A673 (cell line): ENCODE data around the gene C1QTNF9. TPM values are rescaled to one million over a fixed set of nuclear protein-coding genes. Genes with fewer than 3 reads are reported as not detected.
"Not testable (repeated sequence)": the region's sequence is repeated elsewhere in the genome, so short reads cannot be mapped to it uniquely, and the experiment has no call there.

ENCODE experiments used
- BruUV-seq: library from RNA; stranded (reverse); fragments of 400-500 nt; replicated peaks from 2 replicates; lab custom pipeline; 2021; lab: Mats Ljungman, UMichigan
- CTCF ChIA-PET: fragments of 300-600 bp; sonication (Branson Sonifier 250); formaldehyde crosslinking; loops from one replicate; lab custom pipeline; 2022; ENCODE audit warnings: antibody characterized with exemption; lab: Charles Lee
- POLR2A ChIA-PET: fragments of 300-600 bp; sonication (Branson Sonifier 250); formaldehyde crosslinking; loops from one replicate; lab custom pipeline; 2022; ENCODE audit warnings: antibody characterized with exemption; ENCODE audit not compliant: low non-redundant PET; lab: Charles Lee
- DNase-seq: peaks from one replicate; pipeline ENCODE4 v3.0.0-alpha.2; 2015; ENCODE audit warnings: low spot score
- H3K27ac ChIP-seq: fragments of 200-600 bp; sonication (generic); 2 replicates; pipeline ENCODE4 v1.5.1; 2016; ENCODE audit warnings: mixed run types, low read depth, mild to moderate bottlenecking, mixed read lengths, antibody characterized with exemption, low read length; ENCODE audit not compliant: poor library complexity, severe bottlenecking
- H3K27me3 ChIP-seq: fragments of 200-600 bp; sonication (generic); replicated peaks from 2 replicates; pipeline ENCODE4 v1.6.1; 2017; ENCODE audit warnings: mixed run types, low read depth, mild to moderate bottlenecking, mixed read lengths, antibody characterized with exemption, low read length; ENCODE audit not compliant: insufficient read depth, poor library complexity
- H3K36me3 ChIP-seq: fragments of 200-600 bp; sonication (generic); 2 replicates; pipeline ENCODE4 v1.6.1; 2016; ENCODE audit warnings: mixed run types, mild to moderate bottlenecking, mixed read lengths, antibody characterized with exemption, low read length; ENCODE audit not compliant: insufficient read depth, poor library complexity, severe bottlenecking
- H3K4me1 ChIP-seq: fragments of 200-600 bp; sonication (generic); 2 replicates; pipeline ENCODE4 v1.6.1; 2017; ENCODE audit warnings: mixed run types, mild to moderate bottlenecking, mixed read lengths, antibody characterized with exemption, low read length; ENCODE audit not compliant: insufficient read depth, poor library complexity, severe bottlenecking
- H3K4me3 ChIP-seq: fragments of 200-600 bp; sonication (generic); 2 replicates; pipeline ENCODE4 v1.5.1; 2016; ENCODE audit warnings: low read depth, mixed run types, mild to moderate bottlenecking, mixed read lengths, low read length; ENCODE audit not compliant: poor library complexity, severe bottlenecking
- H3K9me3 ChIP-seq: fragments of 200-600 bp; sonication (generic); 2 replicates; pipeline ENCODE4 v1.6.1; 2016; ENCODE audit warnings: mixed run types, low read depth, mild to moderate bottlenecking, mixed read lengths, antibody characterized with exemption, low read length; ENCODE audit not compliant: poor library complexity, severe bottlenecking
- EZH2 ChIP-seq: fragments of 200-600 bp; sonication (generic); IDR thresholded peaks from 2 replicates; pipeline ENCODE4 v1.6.1; 2017; ENCODE audit warnings: borderline replicate concordance, low read depth, mild to moderate bottlenecking, mixed read lengths, antibody characterized with exemption, low read length; ENCODE audit not compliant: poor library complexity, severe bottlenecking
- intact Hi-C: fragments of 100-400 bp; cut with micrococcal nuclease; formaldehyde crosslinking; loops from one replicate; pipeline ENCODE4 v1.10.0; 2022; ENCODE audit not compliant: unreplicated experiment
- total RNA-seq: library from RNA; stranded (reverse); gene quantifications from 2 replicates; pipeline ENCODE4 v1.2.3, GENCODE V29; 2021
- TF ChIP-seq, protein P1 (sequence below): fragments of 300-800, 200-600 bp; sonication (generic); conservative IDR thresholded peaks from 2 replicates; pipeline ENCODE4 v1.5.1; 2017; ENCODE audit warnings: low read depth, mild to moderate bottlenecking, antibody characterized with exemption, low read length, moderate library complexity, mixed read lengths

C1QTNF9 gene
- total RNA-seq, 1 experiment from 2014 or later = 0.34 TPM

GRCh38 chr13:24357756-24358155 is 48.4 kb downstream of the C1QTNF9 start:
- BruUV-seq = no TSS peak
- TF ChIP-seq, protein P1, sequence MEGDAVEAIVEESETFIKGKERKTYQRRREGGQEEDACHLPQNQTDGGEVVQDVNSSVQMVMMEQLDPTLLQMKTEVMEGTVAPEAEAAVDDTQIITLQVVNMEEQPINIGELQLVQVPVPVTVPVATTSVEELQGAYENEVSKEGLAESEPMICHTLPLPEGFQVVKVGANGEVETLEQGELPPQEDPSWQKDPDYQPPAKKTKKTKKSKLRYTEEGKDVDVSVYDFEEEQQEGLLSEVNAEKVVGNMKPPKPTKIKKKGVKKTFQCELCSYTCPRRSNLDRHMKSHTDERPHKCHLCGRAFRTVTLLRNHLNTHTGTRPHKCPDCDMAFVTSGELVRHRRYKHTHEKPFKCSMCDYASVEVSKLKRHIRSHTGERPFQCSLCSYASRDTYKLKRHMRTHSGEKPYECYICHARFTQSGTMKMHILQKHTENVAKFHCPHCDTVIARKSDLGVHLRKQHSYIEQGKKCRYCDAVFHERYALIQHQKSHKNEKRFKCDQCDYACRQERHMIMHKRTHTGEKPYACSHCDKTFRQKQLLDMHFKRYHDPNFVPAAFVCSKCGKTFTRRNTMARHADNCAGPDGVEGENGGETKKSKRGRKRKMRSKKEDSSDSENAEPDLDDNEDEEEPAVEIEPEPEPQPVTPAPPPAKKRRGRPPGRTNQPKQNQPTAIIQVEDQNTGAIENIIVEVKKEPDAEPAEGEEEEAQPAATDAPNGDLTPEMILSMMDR = no peak
- TF ChIP-seq EZH2 = no peak
- Histone ChIP-seq H3K27me3 (no peaks in the 10 kb centered on the region), H3K4me1 (no peaks in the 10 kb centered on the region), H3K36me3 (no peaks in the 10 kb centered on the region), H3K27ac (no peak overlapping the region), H3K9me3 (no peaks in the 10 kb centered on the region), H3K4me3 (no peak overlapping the region)
- ChIA-PET POLR2A (no interaction called here), CTCF (no interaction called here)
- intact Hi-C loops = no loop called here
- DNase-seq = no peak

GRCh38 chr13:24358836-24359235 is 49.5 kb downstream of the C1QTNF9 start:
- POLR2A ChIA-PET, CTCF ChIA-PET, H3K9me3 ChIP-seq, H3K36me3 ChIP-seq, intact Hi-C loops, DNase-seq, H3K27ac ChIP-seq, BruUV-seq, H3K4me3 ChIP-seq, H3K27me3 ChIP-seq, H3K4me1 ChIP-seq: not testable (repeated sequence)

DNA sequence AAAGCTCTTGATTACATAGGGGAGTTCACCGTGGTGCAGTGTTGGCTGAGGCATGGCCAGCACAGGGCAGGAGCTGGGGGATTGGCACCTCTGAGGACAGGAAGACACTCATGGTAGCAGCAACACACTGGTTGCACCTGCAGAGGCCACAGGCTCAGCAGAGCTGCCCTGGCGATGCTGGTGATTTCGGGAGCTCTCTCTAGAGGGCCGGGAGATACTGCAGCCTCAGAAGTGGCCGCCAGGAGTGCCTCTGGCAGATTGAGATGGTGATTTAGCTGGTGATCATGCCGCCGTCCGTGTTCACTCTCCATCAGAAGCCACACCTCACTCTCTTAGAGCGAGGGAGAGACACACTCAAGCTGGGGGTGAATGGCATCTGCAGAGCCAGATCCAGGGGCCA is 49.9 kb downstream of the C1QTNF9 start:
- H3K9me3 ChIP-seq, H3K4me1 ChIP-seq, H3K4me3 ChIP-seq, H3K27ac ChIP-seq, intact Hi-C loops, DNase-seq, POLR2A ChIA-PET, CTCF ChIA-PET, H3K27me3 ChIP-seq, H3K36me3 ChIP-seq, BruUV-seq: not testable (repeated sequence)

DNA sequence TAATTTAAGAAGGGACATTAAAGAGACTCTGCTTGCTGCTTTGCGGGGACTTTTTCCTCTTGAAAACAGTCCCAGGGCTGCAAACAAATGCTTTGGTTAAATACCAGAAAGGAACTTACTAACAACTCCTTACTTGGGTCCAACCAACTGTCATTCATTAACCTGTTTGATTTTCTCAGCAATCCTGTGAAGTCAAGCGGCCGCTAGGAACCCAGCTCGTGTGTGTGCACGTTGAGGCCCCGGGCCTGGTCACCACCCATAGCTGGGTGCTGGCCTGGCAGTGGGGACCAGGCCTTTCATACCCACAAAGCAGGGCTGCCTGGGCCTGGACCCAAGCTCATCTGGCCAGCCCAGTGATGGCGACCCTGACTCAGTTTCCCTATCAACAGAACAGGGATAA is 50.7 kb downstream of the C1QTNF9 start:
- Histone ChIP-seq H3K4me1 (no peaks in the 10 kb centered on the region), H3K36me3 (no peaks in the 10 kb centered on the region), H3K4me3 (no peak overlapping the region), H3K9me3 (no peaks in the 10 kb centered on the region), H3K27me3 (no peaks in the 10 kb centered on the region), H3K27ac (no peak overlapping the region)
- ChIA-PET CTCF (no interaction called here), POLR2A (no interaction called here)
- intact Hi-C loops = no loop called here
- no TSS peak for BruUV-seq
- no peak for DNase-seq
- TF ChIP-seq, protein P1 = no peak
- TF ChIP-seq EZH2 = no peak
